Measurements from ENCODE around the gene LY6G6D.
"Not testable (repeated sequence)": the region's sequence is repeated elsewhere in the genome, so short reads cannot be mapped to it uniquely, and the experiment has no call there.

Gene LY6G6D

DNA sequence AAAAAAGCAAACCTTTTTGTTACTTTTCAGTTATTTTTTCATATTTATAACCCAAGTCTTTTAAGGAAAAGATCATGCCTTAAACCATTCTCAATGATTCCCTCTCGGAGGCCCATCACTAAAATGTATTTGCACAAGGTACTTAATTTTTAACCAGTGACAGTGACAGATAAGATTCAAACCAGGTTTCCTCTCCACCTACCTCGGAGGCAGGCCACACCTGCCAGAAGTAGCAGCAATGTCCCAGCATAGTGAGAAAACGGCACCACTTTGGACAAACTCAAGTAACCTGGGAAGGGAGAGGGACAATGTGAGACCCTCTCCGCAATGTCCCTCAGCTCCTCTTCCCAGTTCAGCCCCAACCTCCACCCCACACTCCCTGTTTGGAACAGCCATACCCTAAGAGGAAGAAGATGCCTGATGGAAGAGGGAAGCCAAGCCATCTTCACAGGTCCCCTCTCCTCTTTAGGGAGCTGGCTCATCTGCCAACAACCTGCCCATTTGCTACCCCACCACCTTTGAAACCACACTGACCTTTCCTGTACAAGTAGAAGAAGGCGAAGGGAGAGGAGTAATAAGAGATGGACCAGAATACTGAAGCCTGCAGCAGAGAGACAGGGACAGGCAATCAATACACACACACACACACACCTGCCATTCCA, 14.3 kb upstream of the LY6G6D start:
- peaks cover 12% of the 10 kb centered on the region for H3K36me3 ChIP-seq (ENCODE audit: control insufficient read depth, insufficient read depth, low read length)
- H3K9me3 ChIP-seq (ENCODE audit: control insufficient read depth, insufficient read depth, low read length) = no peaks in the 10 kb centered on the region
- H3K27me3 ChIP-seq (ENCODE audit: control insufficient read depth, insufficient read depth, low read length) = no peaks in the 10 kb centered on the region
- no peak overlapping the region for H3K4me3 ChIP-seq (ENCODE audit: low read depth, low read length)
- peaks cover 2% of the 10 kb centered on the region for H3K4me1 ChIP-seq (ENCODE audit: control insufficient read depth, insufficient read depth, low read length)
- no peak overlapping the region for H3K9ac ChIP-seq (ENCODE audit: low read depth, low read length)

DNA sequence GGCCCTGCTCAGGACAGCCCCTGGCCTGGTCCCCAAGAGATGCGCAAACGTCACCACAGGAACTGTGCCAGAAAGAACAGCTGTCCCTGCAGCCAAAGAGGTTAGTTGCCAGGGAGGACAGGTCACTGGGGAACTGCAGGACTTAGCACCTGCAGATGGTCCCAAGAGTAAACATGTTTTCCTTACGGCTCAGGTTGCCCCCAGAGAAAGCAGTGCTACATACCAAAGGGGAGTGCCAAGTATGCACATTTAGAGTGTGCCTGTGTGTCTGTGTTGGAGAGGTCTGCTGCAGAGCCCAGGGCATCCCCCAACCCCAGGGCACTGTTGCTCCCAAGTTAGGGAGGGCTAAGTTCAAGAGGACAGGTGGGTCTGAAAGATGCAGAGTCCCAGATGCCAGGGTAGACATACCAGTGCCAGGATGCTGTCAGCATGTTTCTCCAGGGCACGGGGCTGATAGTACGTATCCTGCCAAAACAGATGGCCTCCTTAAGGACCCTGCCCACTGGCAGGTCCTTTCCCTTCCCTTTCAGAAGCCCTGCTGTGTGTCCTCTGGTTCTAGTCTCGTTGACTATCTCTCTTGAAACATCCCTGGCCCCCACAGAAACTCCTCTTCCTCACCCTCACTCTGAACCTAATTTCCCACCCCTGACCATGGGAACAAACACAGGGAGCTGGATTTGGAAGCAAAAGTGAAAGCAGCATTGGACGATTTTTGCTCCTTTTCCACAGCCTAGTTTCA, 13.3 kb upstream of the LY6G6D start:
- Histone ChIP-seq H3K4me1 (ENCODE audit: control insufficient read depth, insufficient read depth, low read length) (peaks cover 2% of the 10 kb centered on the region), H3K9ac (ENCODE audit: low read depth, low read length) (peak overlapping the region; percentile 90), H3K27me3 (ENCODE audit: control insufficient read depth, insufficient read depth, low read length) (no peaks in the 10 kb centered on the region), H3K36me3 (ENCODE audit: control insufficient read depth, insufficient read depth, low read length) (peaks cover 9% of the 10 kb centered on the region), H3K9me3 (ENCODE audit: control insufficient read depth, insufficient read depth, low read length) (no peaks in the 10 kb centered on the region), H3K4me3 (ENCODE audit: low read depth, low read length) (peak overlapping the region; percentile 95)

DNA sequence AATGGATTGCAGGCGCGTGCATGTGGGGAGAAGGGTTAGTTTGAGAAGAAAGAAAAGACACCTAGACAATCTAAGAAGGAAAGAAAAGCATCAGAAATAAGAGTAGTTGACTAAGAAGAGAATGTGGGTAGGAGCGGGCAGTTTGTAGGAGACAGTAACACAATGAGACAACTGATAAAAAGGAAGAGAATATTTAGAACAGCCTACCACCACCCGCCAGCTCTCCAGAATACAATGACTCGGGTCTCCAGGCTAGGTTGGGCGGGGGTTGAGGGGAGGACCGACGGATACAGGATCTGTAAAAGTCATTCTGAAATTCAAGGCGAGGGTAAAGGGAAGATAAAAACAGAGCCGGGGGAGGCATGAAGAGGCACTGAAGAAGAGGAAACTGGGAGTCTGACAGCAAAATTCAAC, 12.7 kb upstream of the LY6G6D start:
- H3K36me3 ChIP-seq (ENCODE audit: control insufficient read depth, insufficient read depth, low read length) = peaks cover 7% of the 10 kb centered on the region
- H3K9ac ChIP-seq (ENCODE audit: low read depth, low read length) = peak overlapping the region; percentile 90
- no peaks in the 10 kb centered on the region for H3K9me3 ChIP-seq (ENCODE audit: control insufficient read depth, insufficient read depth, low read length)
- H3K4me1 ChIP-seq (ENCODE audit: control insufficient read depth, insufficient read depth, low read length) = peaks cover 2% of the 10 kb centered on the region
- no peaks in the 10 kb centered on the region for H3K27me3 ChIP-seq (ENCODE audit: control insufficient read depth, insufficient read depth, low read length)
- H3K4me3 ChIP-seq (ENCODE audit: low read depth, low read length) = peak overlapping the region; percentile 95

DNA sequence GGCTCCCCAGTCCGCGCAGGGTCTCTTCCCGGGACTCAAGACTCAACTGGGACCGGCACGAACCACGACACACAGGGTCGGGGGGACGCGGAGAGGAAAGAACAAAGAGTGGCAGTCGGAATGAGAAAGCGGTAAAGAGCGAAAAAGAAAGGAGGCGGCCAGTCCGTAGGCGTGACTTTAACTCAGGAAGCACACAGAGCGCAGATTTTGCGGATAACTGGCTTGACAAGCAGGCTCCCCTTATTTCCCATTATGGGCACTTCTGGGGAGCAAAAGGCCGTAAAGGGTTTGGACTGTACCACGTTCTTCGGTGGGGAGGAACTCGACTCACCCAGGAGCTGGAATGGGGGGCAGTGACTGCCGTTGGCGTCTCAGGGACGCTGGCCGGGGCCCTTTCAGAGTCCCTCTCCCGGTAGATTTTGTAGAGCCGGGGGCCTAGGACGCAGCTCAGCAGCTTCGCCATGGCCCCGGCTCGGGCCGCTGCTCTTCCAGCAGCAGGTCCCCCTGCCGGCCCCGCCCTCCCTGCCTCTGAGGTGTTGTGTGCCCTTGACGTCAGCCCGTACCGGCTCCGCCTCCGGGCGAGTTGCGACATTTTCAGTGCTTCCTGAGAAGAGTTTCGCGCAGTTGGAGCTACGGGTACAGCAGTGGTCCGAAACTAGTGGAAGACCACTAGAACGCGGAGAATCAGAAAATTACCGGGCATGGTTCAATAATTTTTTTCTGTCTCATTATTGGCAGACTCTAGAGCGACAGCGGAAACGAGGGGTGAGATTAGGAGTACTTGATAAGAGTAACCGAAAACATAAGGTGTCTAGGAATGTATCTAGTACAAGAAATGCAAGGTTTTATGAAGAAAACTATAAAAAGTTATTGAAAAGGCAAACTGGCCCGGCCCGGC, 12.1 kb upstream of the LY6G6D start, which contains the start of gene ABHD16A:
Gene ABHD16A, minus strand, starts transcription at position 506 of the 898 bp plus-strand sequence. Its CDS starts 43 bp downstream, at position 463.
- peak within 1 kb of the TSS; percentile 95 for H3K4me3 ChIP-seq (ENCODE audit: low read depth, low read length)
- peaks cover 7% of the 10 kb centered on the region for H3K36me3 ChIP-seq (ENCODE audit: control insufficient read depth, insufficient read depth, low read length)
- H3K9ac ChIP-seq (ENCODE audit: low read depth, low read length) = peak within 1 kb of the TSS; percentile 90
- H3K27me3 ChIP-seq (ENCODE audit: control insufficient read depth, insufficient read depth, low read length) = no peaks in the 10 kb centered on the region
- H3K9me3 ChIP-seq (ENCODE audit: control insufficient read depth, insufficient read depth, low read length) = no peaks in the 10 kb centered on the region
- peaks cover 2% of the 10 kb centered on the region for H3K4me1 ChIP-seq (ENCODE audit: control insufficient read depth, insufficient read depth, low read length)

DNA sequence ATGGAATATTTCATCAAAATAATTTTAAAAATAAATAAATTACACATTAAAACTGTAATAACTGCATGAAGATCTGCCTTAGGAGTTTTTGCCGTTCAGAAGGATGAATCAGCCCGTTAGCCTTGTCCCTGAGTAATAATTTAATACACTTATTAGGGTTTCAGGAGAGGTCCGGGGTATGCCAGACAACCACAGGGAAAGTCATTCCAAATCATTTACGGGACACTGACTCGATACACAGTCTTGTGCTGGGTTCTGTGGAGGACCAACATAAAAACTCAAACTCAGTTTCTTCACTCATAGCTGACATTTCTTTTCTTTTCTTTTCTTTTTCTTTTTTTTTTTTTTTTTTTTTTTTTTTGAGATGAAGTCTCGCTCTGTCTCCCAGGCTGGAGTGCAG, 9.2 kb upstream of the LY6G6D start:
- peaks cover 2% of the 10 kb centered on the region for H3K4me1 ChIP-seq (ENCODE audit: control insufficient read depth, insufficient read depth, low read length)
- no peaks in the 10 kb centered on the region for H3K9me3 ChIP-seq (ENCODE audit: control insufficient read depth, insufficient read depth, low read length)
- H3K4me3 ChIP-seq (ENCODE audit: low read depth, low read length) = no peak overlapping the region
- no peaks in the 10 kb centered on the region for H3K27me3 ChIP-seq (ENCODE audit: control insufficient read depth, insufficient read depth, low read length)
- H3K9ac ChIP-seq (ENCODE audit: low read depth, low read length) = no peak overlapping the region
- H3K36me3 ChIP-seq (ENCODE audit: control insufficient read depth, insufficient read depth, low read length) = peaks cover 3% of the 10 kb centered on the region

DNA sequence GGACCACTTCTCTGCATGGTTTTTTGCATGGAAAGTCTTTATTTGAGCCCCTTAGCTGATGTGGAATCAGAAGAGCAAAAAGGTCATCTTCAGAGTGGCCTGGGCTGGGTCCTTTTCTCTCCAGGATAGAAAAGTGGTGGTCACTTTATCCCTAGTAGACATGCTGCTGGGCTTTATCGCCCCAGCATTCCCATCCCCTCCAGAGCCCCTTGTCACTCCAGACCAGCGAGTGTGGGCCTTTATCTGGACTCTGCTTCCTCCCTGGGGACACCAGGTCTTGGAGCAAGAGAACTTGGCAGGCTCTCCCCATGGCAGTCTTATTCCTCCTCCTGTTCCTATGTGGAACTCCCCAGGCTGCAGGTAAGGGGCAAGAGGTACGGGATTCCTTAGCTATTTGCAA, 8.5 kb upstream of the LY6G6D start, which contains the start of gene LY6G6F:
Gene LY6G6F, plus strand, starts transcription at position 268 of the 400 bp plus-strand sequence. Its CDS starts 41 bp downstream, at position 309.
- Histone ChIP-seq H3K9me3 (ENCODE audit: control insufficient read depth, insufficient read depth, low read length) (no peaks in the 10 kb centered on the region), H3K9ac (ENCODE audit: low read depth, low read length) (no peak within 1 kb of the TSS), H3K4me1 (ENCODE audit: control insufficient read depth, insufficient read depth, low read length) (peaks cover 2% of the 10 kb centered on the region)

DNA sequence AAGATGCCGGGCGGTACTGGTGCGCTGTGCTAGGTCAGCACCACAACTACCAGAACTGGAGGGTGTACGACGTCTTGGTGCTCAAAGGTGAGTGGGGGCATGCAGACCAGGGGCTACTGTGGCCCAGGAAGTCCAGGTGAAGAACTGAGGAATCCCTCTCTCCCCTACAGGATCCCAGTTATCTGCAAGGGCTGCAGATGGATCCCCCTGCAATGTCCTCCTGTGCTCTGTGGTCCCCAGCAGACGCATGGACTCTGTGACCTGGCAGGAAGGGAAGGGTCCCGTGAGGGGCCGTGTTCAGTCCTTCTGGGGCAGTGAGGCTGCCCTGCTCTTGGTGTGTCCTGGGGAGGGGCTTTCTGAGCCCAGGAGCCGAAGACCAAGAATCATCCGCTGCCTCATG, 7.4 kb upstream of the LY6G6D start:
- no peak overlapping the region for H3K9ac ChIP-seq (ENCODE audit: low read depth, low read length)
- no peaks in the 10 kb centered on the region for H3K36me3 ChIP-seq (ENCODE audit: control insufficient read depth, insufficient read depth, low read length)
- H3K4me1 ChIP-seq (ENCODE audit: control insufficient read depth, insufficient read depth, low read length) = no peaks in the 10 kb centered on the region
- H3K27me3 ChIP-seq (ENCODE audit: control insufficient read depth, insufficient read depth, low read length) = no peaks in the 10 kb centered on the region
- no peaks in the 10 kb centered on the region for H3K9me3 ChIP-seq (ENCODE audit: control insufficient read depth, insufficient read depth, low read length)
- no peak overlapping the region for H3K4me3 ChIP-seq (ENCODE audit: low read depth, low read length)

More for the DNA sequence above, 8.5 kb upstream of the LY6G6D start, which contains the start of gene LY6G6F:
- no peak within 1 kb of the TSS for H3K4me3 ChIP-seq (ENCODE audit: low read depth, low read length)
- no peaks in the 10 kb centered on the region for H3K27me3 ChIP-seq (ENCODE audit: control insufficient read depth, insufficient read depth, low read length)
- peaks cover 3% of the 10 kb centered on the region for H3K36me3 ChIP-seq (ENCODE audit: control insufficient read depth, insufficient read depth, low read length)

DNA sequence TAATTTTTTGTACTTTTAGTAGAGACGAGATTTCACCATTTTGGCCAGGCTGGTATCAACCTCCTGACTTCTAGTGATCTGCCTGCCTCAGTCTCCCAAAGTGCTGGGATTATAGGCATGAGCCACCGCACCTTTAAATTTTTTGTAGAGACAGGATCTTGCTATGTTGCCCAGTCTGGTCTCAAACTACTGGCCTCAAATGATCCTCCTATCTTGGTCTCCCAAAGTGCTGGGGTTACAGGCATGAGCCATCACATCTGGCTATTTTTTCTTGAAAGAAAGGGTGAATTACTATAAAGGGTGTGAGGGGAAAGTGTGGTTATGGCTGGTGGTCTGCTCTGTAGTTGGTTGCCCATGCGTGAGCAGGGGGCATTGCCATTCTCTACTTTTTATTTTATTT, 6.9 kb upstream of the LY6G6D start:
- Histone ChIP-seq H3K4me1 (ENCODE audit: control insufficient read depth, insufficient read depth, low read length) (no peaks in the 10 kb centered on the region), H3K9ac (ENCODE audit: low read depth, low read length) (no peak overlapping the region), H3K9me3 (ENCODE audit: control insufficient read depth, insufficient read depth, low read length) (no peaks in the 10 kb centered on the region), H3K36me3 (ENCODE audit: control insufficient read depth, insufficient read depth, low read length) (no peaks in the 10 kb centered on the region), H3K27me3 (ENCODE audit: control insufficient read depth, insufficient read depth, low read length) (no peaks in the 10 kb centered on the region), H3K4me3 (ENCODE audit: low read depth, low read length) (no peak overlapping the region)

DNA sequence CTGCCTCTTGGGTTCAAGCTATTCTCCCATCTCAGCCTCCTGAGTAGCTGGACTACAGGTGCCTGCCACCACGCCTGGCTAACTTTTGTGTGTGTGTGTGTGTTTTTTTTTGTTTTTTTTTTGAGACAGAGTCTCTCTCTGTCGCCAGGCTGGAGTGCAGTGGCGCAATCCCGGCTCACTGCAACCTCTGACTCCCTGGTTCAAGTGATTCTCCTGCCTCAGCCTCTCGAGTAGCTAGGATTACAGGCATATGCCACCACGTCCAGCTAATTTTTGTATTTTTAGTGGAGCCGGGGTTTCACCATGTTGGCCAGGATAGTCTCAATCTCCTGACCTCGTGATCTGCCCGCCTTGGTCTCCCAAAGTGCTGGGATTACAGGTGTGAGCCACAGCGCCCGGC, 6.0 kb upstream of the LY6G6D start:
- H3K9ac ChIP-seq (ENCODE audit: low read depth, low read length); H3K27me3 ChIP-seq (ENCODE audit: control insufficient read depth, insufficient read depth, low read length); H3K4me1 ChIP-seq (ENCODE audit: control insufficient read depth, insufficient read depth, low read length); H3K36me3 ChIP-seq (ENCODE audit: control insufficient read depth, insufficient read depth, low read length); H3K9me3 ChIP-seq (ENCODE audit: control insufficient read depth, insufficient read depth, low read length); H3K4me3 ChIP-seq (ENCODE audit: low read depth, low read length): not testable (repeated sequence)

DNA sequence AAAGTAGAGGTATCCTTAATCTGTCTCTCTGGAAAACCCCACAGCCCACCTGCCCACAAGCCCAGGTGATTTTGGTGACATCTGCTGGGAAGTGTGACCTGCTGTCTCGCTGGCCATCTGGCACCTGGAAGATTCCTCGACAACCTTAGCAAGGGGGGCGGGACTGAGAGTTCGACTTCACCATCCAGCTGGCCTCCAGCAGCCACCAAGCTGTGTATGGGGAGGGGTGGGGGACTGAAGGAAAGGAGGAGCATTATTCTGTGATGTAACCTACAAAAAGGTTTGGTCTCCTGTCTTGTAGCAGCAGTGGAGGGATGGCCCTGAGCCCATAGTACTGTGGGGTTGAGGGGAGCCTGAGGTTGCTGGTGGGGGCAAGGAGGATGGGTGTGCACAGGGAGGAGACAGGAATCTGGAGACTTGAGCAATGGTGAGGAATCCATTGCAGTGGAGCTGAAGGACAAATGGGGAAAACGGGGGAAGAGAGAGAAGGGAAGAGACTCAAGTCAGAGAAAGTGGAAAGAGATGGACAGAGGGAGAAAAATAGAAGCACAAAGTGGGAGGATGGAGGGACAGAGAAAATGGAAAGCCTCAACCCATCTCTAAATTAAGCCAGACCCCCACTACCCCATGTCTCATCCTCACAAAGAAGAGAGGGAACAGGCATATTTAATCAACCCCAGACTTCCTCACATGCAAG, 4.5 kb upstream of the LY6G6D start:
- Histone ChIP-seq H3K36me3 (ENCODE audit: control insufficient read depth, insufficient read depth, low read length) (no peaks in the 10 kb centered on the region), H3K9ac (ENCODE audit: low read depth, low read length) (no peak overlapping the region), H3K4me3 (ENCODE audit: low read depth, low read length) (no peak overlapping the region), H3K4me1 (ENCODE audit: control insufficient read depth, insufficient read depth, low read length) (peaks cover 12% of the 10 kb centered on the region), H3K9me3 (ENCODE audit: control insufficient read depth, insufficient read depth, low read length) (no peaks in the 10 kb centered on the region), H3K27me3 (ENCODE audit: control insufficient read depth, insufficient read depth, low read length) (no peaks in the 10 kb centered on the region)

DNA sequence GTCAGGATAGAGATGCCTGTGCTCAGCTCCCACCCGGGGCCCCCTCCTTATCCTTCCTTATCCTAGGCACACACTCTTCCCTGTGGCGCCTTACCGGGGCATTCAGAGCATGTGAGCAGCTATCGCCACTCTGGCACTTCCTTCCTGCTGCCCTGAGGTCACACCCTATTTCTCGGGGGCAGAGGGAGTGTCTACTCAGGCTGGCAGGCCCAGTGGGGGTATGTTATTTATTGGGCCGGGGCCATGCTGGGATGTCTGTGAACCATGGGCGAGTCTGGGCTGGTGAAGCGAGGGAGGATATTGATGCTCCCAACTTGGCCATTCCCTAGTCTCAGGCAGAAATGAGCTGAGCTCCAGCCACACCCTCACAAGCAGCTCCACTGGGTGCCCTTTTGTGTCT, 3.9 kb upstream of the LY6G6D start:
- no peaks in the 10 kb centered on the region for H3K9me3 ChIP-seq (ENCODE audit: control insufficient read depth, insufficient read depth, low read length)
- no peak overlapping the region for H3K9ac ChIP-seq (ENCODE audit: low read depth, low read length)
- no peaks in the 10 kb centered on the region for H3K27me3 ChIP-seq (ENCODE audit: control insufficient read depth, insufficient read depth, low read length)
- H3K4me3 ChIP-seq (ENCODE audit: low read depth, low read length) = no peak overlapping the region
- no peaks in the 10 kb centered on the region for H3K36me3 ChIP-seq (ENCODE audit: control insufficient read depth, insufficient read depth, low read length)
- peaks cover 12% of the 10 kb centered on the region for H3K4me1 ChIP-seq (ENCODE audit: control insufficient read depth, insufficient read depth, low read length)

All from iPS-15b (cell line).